Neural progenitor cell (in vitro differentiated cells): Measurements from ENCODE around the gene B4GALT5. TPM values are rescaled to one million over a fixed set of nuclear protein-coding genes. Genes with fewer than 3 reads are reported as not detected.

Experiments
- DNase-seq: peaks from one replicate; pipeline ENCODE4 v3.0.0-alpha.2; 2016; ENCODE audit warnings: low spot score
- H2AFZ ChIP-seq: fragments of 200-600 bp; sonication (generic); replicated peaks from 2 replicates; pipeline ENCODE4 v1.6.1; 2016; ENCODE audit warnings: antibody characterized with exemption
- H3F3A ChIP-seq: fragments of 200-600 bp; sonication (generic); 2 replicates; pipeline ENCODE4 v1.6.1; 2016; ENCODE audit warnings: antibody characterized with exemption, low read depth
- H3K27ac ChIP-seq: fragments of 200-600 bp; sonication (generic); 2 replicates; pipeline ENCODE4 v1.5.1; 2016; ENCODE audit warnings: mild to moderate bottlenecking
- H3K27me3 ChIP-seq: fragments of 200-600 bp; sonication (generic); 2 replicates; pipeline ENCODE4 v1.6.1; 2016; ENCODE audit warnings: mild to moderate bottlenecking, moderate library complexity
- H3K36me3 ChIP-seq: fragments of 200-600 bp; sonication (generic); 2 replicates; pipeline ENCODE4 v1.5.1; 2016
- H3K4me1 ChIP-seq: fragments of 200-600 bp; sonication (generic); 2 replicates; pipeline ENCODE4 v1.6.1; 2016; ENCODE audit warnings: mixed run types
- H3K4me2 ChIP-seq: fragments of 200-600 bp; sonication (generic); 2 replicates; pipeline ENCODE4 v1.6.1; 2016
- H3K4me3 ChIP-seq: fragments of 200-600 bp; sonication (generic); 2 replicates; pipeline ENCODE4 v1.5.1; 2016
- H3K79me2 ChIP-seq: fragments of 200-600 bp; sonication (generic); 2 replicates; pipeline ENCODE4 v1.6.1; 2016; ENCODE audit warnings: low read depth
- H3K9ac ChIP-seq: fragments of 200-600 bp; sonication (generic); 2 replicates; pipeline ENCODE4 v1.6.1; 2016
- H3K9me3 ChIP-seq: fragments of 200-600 bp; sonication (generic); 2 replicates; pipeline ENCODE4 v1.5.1; 2016; ENCODE audit warnings: low read depth
- H4K20me1 ChIP-seq: fragments of 200-600 bp; sonication (generic); 2 replicates; pipeline ENCODE4 v1.6.1; 2016; ENCODE audit warnings: low read depth
- H3K27ac Mint-ChIP-seq: 3 replicates; pipeline ENCODE4 v1.8.0; 2021; ENCODE audit warnings: mixed read lengths
- H3K27me3 Mint-ChIP-seq: 2 replicates; pipeline ENCODE4 v1.8.0; 2022; ENCODE audit warnings: low read depth, mild to moderate bottlenecking, inconsistent platforms, moderate library complexity, mixed read lengths; ENCODE audit not compliant: insufficient read depth
- H3K36me3 Mint-ChIP-seq: 3 replicates; pipeline ENCODE4 v1.8.0; 2021; ENCODE audit warnings: mixed read lengths
- H3K4me1 Mint-ChIP-seq: 3 replicates; pipeline ENCODE4 v1.8.0; 2021; ENCODE audit warnings: mixed read lengths
- H3K4me3 Mint-ChIP-seq: 3 replicates; pipeline ENCODE4 v1.8.0; 2021; ENCODE audit warnings: mild to moderate bottlenecking, moderate library complexity, mixed read lengths
- H3K9me3 Mint-ChIP-seq: 3 replicates; pipeline ENCODE4 v1.8.0; 2020; ENCODE audit warnings: mixed read lengths
- EZH2 ChIP-seq: fragments of 200-600 bp; sonication (generic); IDR thresholded peaks from 2 replicates; pipeline ENCODE4 v1.6.1; 2017; ENCODE audit warnings: antibody characterized with exemption, mild to moderate bottlenecking, moderate library complexity
- EZH2phosphoT487 ChIP-seq: fragments of 200-600 bp; sonication (generic); IDR thresholded peaks from 2 replicates; pipeline ENCODE4 v1.6.1; 2017; ENCODE audit warnings: antibody characterized with exemption
- total RNA-seq: library from RNA; depleted of rRNA; stranded (reverse); fragments of >200 nt; gene quantifications from 2 replicates; pipeline ENCODE4 v1.2.3, GENCODE V29; 2015; ENCODE audit warnings: low replicate concordance
- TF ChIP-seq, protein P1 (sequence below): fragments of 200-600 bp; sonication (generic); IDR thresholded peaks from 2 replicates; pipeline ENCODE4 v1.5.1; 2017; ENCODE audit warnings: antibody characterized with exemption, mild to moderate bottlenecking

Gene B4GALT5
- total RNA-seq, 1 donor from 2014 or later: 60.1 TPM

DNA sequence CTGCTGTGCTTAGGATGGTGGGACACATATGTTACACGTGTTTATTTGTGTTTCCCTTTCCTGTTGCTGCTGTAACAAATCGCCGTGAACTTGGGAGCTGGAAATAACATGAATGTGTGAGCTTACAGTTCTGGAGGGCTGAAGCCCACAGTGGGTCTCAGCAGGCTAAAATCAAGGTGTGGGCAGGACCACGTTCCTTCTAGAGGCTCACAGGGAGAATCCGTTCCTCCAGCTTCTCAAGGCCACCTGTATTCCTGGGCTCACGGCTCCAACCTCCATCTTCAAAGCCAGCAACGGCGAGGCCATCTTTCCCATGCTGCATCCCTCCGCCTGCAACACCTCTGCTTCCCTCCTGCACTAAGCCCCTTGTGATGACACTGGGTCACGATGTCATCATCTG is 118.3 kb downstream of the B4GALT5 start:
- peak overlapping the region; percentile 40 for H3K27ac Mint-ChIP-seq
- H3K36me3 Mint-ChIP-seq: no peaks in the 10 kb centered on the region

DNA sequence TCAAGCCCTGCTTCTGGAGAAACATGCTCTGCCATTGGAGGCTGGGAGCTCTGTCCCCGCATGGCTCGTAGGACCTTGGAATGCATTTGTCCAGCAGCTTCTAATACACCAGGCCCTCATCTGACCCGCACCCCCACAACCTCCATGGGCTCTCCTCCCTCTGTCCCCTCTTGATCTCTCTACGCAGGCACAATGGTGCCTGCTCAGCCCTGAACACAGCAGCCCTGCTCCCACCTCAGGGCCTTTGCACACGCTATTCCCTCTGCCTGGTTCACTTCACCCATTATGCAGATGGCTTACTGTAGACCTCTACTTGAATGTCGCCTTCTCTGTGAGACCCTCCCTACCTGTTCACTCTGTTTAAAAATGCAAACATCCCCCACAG is 118.8 kb downstream of the B4GALT5 start:
- Histone ChIP-seq H3K9me3 (no peaks in the 10 kb centered on the region), H3K4me2 (no peak overlapping the region), H3K9ac (no peak overlapping the region), H3K27me3 (no peaks in the 10 kb centered on the region), H3K36me3 (no peaks in the 10 kb centered on the region), H2AFZ (no peak overlapping the region), H3F3A (peaks cover 10% of the 10 kb centered on the region), H3K79me2 (no peaks in the 10 kb centered on the region), H3K27ac (no peak overlapping the region), H3K4me1 (peaks cover 7% of the 10 kb centered on the region), H3K4me3 (no peak overlapping the region), H4K20me1 (no peaks in the 10 kb centered on the region)
- no peaks in the 10 kb centered on the region for H3K9me3 Mint-ChIP-seq
- no peak overlapping the region for H3K4me3 Mint-ChIP-seq
- no peak for DNase-seq
- H3K27me3 Mint-ChIP-seq: peaks cover 14% of the 10 kb centered on the region
- H3K36me3 Mint-ChIP-seq: no peaks in the 10 kb centered on the region
- peaks cover 24% of the 10 kb centered on the region for H3K4me1 Mint-ChIP-seq
- TF ChIP-seq EZH2: no peak
- TF ChIP-seq, protein P1, sequence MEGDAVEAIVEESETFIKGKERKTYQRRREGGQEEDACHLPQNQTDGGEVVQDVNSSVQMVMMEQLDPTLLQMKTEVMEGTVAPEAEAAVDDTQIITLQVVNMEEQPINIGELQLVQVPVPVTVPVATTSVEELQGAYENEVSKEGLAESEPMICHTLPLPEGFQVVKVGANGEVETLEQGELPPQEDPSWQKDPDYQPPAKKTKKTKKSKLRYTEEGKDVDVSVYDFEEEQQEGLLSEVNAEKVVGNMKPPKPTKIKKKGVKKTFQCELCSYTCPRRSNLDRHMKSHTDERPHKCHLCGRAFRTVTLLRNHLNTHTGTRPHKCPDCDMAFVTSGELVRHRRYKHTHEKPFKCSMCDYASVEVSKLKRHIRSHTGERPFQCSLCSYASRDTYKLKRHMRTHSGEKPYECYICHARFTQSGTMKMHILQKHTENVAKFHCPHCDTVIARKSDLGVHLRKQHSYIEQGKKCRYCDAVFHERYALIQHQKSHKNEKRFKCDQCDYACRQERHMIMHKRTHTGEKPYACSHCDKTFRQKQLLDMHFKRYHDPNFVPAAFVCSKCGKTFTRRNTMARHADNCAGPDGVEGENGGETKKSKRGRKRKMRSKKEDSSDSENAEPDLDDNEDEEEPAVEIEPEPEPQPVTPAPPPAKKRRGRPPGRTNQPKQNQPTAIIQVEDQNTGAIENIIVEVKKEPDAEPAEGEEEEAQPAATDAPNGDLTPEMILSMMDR: no peak
- no peak for TF ChIP-seq EZH2phosphoT487
- H3K27ac Mint-ChIP-seq: no peak overlapping the region

More for the DNA sequence above, 118.3 kb downstream of the B4GALT5 start:
- H3K4me1 ChIP-seq: peaks cover 7% of the 10 kb centered on the region
- no peaks in the 10 kb centered on the region for H3K79me2 ChIP-seq
- H3K4me2 ChIP-seq: no peak overlapping the region
- no peak overlapping the region for H3K27ac ChIP-seq
- H3K9me3 ChIP-seq: no peaks in the 10 kb centered on the region
- H3K4me3 Mint-ChIP-seq: no peak overlapping the region
- peaks cover 15% of the 10 kb centered on the region for H3K27me3 Mint-ChIP-seq
- no peaks in the 10 kb centered on the region for H3K27me3 ChIP-seq
- H3K9me3 Mint-ChIP-seq: no peaks in the 10 kb centered on the region
- DNase-seq: no peak
- no peaks in the 10 kb centered on the region for H4K20me1 ChIP-seq
- H3K9ac ChIP-seq: no peak overlapping the region
- H3K4me3 ChIP-seq: no peak overlapping the region
- H3F3A ChIP-seq: peaks cover 10% of the 10 kb centered on the region
- H3K36me3 ChIP-seq: no peaks in the 10 kb centered on the region
- H3K4me1 Mint-ChIP-seq: peaks cover 24% of the 10 kb centered on the region
- TF ChIP-seq, protein P1: no peak
- TF ChIP-seq EZH2phosphoT487: no peak
- no peak for TF ChIP-seq EZH2
- H2AFZ ChIP-seq: no peak overlapping the region

DNA sequence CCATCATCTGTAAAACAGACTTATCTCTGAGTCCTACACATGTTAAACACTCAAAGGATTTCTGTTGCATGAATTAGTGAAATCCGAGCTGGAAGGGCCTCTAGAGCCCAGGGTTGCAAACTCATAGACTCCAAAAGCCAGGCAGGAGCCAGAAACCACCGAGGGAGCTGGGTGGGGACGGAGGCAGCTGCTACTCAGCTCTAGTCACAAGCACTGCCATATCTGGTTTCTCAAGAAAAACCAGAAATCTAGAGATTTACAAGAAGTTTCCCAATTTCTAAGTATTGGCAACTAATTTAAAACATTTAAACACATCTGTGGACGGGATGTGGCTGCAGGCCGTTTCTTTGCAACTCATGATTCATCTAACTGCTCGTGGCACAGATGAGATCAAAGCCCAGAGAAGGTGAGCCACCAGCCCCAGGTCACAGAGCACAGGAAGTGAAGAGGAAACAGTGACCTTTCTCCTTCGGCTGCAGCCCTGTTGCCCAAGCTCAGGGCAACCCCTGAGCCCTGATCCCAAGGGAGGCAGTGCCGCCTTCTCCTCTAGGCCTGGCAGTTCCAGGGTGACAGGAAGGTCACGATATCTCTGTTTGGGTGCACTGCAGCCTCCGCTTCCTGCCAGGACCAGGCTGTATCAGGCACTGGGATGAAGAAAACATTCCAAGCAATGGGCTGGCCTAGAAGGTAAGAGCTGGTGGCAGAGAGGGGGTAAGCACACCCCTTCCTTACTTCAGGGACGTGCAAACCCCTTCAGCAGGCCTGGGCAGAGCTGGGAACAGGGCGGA is 119.3 kb downstream of the B4GALT5 start:
- Mint-ChIP-seq H3K4me1 (peaks cover 24% of the 10 kb centered on the region), H3K9me3 (no peaks in the 10 kb centered on the region), H3K27me3 (peaks cover 15% of the 10 kb centered on the region), H3K27ac (peak overlapping the region; percentile 79), H3K4me3 (no peak overlapping the region), H3K36me3 (no peaks in the 10 kb centered on the region)
- H4K20me1 ChIP-seq: no peaks in the 10 kb centered on the region
- no peak for TF ChIP-seq EZH2
- TF ChIP-seq, protein P1: no peak
- no peak for TF ChIP-seq EZH2phosphoT487
- H3K36me3 ChIP-seq: no peaks in the 10 kb centered on the region
- H3K4me2 ChIP-seq: no peak overlapping the region
- no peak overlapping the region for H3K27ac ChIP-seq
- H3K79me2 ChIP-seq: no peaks in the 10 kb centered on the region
- H3K4me1 ChIP-seq: peaks cover 7% of the 10 kb centered on the region
- no peak overlapping the region for H3K9ac ChIP-seq
- H2AFZ ChIP-seq: peak overlapping the region; percentile 77
- DNase-seq: no peak
- no peaks in the 10 kb centered on the region for H3K9me3 ChIP-seq
- no peak overlapping the region for H3K4me3 ChIP-seq
- no peaks in the 10 kb centered on the region for H3K27me3 ChIP-seq
- peaks cover 10% of the 10 kb centered on the region for H3F3A ChIP-seq
